NCI-H524 treated with DMSO at 0.1 percent for 48 hours (cell line): ENCODE data around the gene EHD4.

Experiments used
- DNase-seq: peaks from one replicate; lab custom pipeline; 2025; lab: John Stamatoyannopoulos, UW

EHD4 gene

DNA sequence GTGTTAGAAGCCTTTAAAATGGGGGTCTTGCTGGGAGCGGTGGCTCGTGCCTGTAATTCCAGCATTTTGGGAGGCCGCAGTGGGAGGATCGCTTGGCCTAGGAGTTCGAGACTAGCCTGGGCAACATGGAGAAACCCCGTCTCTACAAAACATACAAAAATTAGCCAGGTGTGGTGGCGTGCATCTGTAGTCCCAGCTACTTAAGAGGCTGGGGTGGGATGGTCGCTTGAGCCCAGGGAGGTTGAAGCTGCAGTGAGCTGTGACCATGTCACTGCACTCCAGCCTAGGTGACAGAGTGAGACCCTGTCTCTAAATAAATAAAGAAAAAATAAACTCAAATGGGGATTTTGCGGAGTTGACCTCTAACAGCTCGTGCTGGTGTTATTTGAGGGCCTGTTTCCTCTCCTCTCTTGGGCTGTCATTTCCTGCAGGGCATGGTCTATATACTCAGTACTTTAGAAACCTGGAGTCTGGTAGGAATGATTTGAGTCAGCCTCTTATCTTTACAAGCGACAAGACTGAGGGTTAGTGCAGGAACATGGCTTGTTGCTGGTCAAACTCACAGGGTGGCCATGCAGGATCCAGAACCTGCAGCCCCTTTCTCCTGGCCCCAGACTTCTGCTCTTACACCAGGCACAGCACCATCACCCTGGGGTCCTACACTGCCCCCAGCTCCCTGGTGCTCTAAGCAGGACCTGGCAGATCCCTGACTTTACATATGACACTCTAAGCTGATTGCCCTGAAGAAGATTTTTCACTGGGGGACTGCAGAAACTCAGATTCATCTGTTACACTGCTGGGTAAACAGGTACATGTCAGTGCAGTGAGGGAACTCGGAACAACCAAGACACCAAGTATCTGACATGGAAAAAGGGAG is 15.1 kb downstream of the EHD4 start:
- DNase-seq, result no peak

DNA sequence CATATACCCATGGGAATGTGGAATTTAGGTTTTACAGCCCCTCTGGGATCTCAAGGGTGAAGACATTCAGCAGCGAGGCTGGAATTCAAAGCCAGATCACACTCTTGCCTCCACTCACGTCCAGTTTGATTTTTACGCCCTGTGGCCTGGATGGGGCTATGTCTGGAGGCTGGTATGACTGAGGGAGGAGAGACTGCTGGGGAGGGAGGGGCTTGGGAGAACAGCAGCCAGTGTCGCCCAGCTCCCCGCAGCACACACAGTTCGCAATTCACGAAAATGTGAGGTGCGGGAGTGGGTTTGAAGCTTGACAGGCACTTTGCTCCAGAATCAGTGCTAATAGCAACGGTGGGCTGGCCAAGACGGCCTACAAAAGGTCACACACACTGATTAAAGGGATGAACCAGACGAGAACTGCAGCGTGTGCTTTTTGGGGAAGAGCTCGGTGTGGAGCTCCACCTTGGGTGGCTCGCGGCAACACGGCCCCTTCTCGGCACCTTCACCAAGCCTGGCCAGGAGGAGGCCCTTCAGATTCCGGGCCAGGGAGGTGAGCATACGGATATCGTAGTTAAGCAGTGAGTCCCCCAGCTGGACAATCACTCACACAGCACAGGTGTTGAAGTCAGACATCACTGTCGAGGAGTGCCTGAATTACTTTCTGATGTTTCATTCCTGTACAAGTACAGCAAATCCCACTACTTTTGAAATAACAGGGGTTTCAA is 16.4 kb downstream of the EHD4 start:
- no peak for DNase-seq

DNA sequence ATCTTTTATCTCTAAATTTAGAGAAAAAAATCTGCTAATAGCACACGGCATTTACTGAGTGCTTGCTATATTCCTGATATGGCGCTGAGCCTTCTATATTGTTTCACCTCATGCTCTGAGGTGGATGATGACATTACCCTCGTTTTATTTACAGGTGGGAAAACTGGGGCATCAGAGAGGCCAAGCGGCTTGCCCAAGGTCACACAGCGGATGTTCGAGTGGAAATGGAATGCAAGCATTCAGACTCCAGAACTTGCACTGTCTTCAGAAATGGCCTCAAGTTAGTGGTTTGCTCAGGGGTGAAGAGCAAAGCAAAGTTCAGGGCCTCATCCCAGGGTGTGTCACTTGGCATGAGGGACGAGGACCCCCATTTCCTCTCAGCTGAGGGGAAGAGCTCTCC is 17.3 kb downstream of the EHD4 start:
- DNase-seq, result no peak

GRCh38 chr15:41954036-41954435 is 18.3 kb downstream of the EHD4 start:
- no peak for DNase-seq

GRCh38 chr15:41952013-41952563 is 20.3 kb downstream of the EHD4 start:
- no peak for DNase-seq

GRCh38 chr15:41951571-41951970 is 20.8 kb downstream of the EHD4 start:
- no peak for DNase-seq

GRCh38 chr15:41950489-41950888 is 21.9 kb downstream of the EHD4 start:
- no peak for DNase-seq

GRCh38 chr15:41950127-41950483 is 22.3 kb downstream of the EHD4 start:
- DNase-seq, result no peak

GRCh38 chr15:41949401-41950126 is 22.8 kb downstream of the EHD4 start:
- no peak for DNase-seq

DNA sequence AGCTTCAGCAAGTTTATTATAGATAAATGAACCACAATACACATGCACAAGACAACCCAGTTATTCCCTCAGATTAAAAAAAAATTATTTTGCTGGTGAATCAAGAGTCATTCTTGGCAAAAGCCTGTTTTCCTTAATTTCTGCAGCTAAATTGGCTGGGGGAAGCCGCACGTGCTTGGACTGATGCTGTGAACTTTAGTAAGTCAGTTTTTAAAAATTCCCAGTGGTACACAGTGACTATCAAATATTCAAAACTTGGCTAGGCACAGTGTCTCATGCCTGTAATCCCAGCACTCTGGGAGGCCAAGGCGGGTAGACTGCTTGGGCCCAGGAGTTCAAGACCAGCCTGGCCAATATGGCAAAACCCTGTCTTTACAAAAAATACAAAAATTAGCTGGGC is 23.9 kb downstream of the EHD4 start:
- no peak for DNase-seq

GRCh38 chr15:41946970-41947369 is 25.4 kb downstream of the EHD4 start:
- DNase-seq, result no peak

- no peak for DNase-seq
These were observed 26.6 kb downstream of the EHD4 start for GRCh38 chr15:41945731-41946130.

DNA sequence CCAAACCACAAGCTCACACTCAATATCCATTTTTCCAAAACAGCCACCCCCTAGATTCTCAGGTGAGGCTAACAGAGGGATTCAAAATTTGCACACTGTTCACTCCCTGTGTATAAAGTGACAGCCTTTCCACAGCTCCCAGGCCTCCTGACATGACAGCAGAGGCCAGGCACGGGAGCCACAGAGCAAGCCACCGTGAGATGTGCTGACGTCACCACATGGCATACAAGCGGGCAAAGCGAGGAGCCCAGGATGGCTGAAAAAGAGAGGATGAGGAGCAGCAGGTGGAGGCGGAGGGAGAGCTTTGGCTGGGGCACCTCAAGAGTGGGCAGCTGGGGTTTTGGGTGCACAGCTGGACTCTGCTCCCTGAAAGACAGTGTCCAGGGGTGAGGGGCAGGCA is 27.1 kb downstream of the EHD4 start:
- no peak for DNase-seq

- no peak for DNase-seq
These were observed 27.9 kb downstream of the EHD4 start for GRCh38 chr15:41944313-41944940.

DNA sequence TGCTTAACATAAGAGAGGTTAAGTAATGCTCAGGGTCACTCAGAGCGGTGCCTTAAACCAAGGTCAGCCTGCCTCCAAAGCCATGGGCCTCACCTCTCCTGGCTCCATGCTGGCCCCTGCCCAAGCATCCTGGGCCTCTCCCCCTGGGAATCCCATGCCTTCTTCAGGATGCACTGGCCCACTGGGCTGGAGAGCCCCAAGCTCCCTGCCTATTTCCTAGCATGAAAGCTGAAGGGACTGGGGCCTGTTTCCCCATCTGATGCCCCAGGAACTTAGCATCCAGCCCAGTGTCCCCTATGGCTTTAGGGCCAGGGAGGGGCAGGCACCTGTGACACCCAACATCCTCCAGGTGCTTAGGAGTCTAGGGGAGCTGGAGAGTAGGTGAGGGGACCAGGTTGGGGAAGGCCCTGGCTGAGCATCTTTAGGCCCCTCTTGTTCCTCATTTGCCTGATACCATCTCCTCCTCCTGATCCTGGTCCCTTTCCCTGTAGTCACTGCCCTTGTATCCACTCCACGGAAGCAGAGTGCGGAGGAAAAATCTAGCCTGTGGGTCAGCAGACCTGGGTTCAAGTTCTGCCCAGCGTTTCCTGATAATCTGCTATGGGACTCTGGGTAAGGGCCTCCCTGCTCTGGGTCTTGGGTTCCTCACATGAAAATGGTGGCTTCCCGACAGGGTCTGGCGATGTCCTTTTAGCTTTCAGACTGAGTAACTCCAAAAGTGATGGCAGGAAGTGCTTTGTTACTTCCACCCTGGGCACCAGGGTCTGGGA is 28.6 kb downstream of the EHD4 start:
- no peak for DNase-seq

- DNase-seq, result no peak
These were observed 29.5 kb downstream of the EHD4 start for GRCh38 chr15:41942886-41943285.

DNA sequence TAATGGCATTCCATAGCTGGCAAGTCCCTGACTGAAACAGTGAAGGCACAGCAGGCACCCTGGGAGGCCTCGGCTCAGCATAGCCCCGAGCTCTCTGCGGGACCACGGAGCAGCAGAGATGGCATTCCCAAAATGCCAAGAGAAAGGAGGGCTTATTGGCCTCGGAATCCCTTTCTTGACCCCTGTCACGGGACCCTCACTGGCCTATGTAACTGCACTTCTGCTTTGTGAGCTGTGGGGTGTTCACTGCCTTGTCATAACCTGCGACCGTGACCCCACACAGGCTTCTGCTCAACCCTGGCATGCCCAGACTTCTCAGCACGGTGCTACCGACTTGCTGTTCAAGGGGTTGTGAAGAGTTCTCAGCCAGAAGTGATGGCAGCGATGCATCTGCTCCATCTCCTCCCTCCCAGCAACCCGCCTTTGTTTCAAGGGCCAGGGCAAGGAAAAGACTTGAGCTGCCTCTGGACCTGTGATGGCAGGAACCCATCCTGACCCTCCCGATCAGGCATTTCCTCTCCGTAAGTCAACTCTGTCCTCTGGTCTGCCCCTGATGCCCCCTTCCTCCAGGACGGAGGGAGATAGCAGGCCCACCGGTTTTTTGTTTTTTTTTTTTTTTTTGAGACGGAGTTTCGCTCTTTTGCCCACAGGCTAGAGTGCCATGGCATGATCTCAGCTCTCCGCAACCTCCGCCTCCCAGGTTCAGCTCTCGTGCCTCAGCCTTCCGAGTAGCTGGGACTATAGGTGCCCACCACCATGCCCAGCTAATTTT is 30.5 kb downstream of the EHD4 start:
- no peak for DNase-seq

DNA sequence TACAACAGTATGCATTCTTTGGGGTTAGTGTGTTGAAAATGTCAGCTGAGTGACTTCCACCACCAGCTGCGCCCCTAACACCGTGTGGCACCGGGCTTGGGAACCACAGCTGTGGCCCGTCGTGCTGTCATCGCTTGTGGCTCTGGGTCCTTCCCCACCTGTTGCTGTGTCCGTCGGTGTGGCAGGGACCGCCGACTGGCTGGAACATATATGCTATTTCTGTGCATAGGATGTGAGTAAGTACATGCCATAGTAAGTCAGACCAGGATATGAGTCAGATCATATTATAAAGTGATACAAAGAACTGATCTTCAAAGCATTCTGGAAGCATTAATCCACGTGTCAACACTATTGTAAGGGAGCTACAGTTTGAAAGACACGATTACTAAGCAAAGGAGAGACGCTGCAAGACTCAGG is 31.9 kb downstream of the EHD4 start:
- no peak for DNase-seq

GRCh38 chr15:41939986-41940385 is 32.4 kb downstream of the EHD4 start:
- DNase-seq, result no peak

DNA sequence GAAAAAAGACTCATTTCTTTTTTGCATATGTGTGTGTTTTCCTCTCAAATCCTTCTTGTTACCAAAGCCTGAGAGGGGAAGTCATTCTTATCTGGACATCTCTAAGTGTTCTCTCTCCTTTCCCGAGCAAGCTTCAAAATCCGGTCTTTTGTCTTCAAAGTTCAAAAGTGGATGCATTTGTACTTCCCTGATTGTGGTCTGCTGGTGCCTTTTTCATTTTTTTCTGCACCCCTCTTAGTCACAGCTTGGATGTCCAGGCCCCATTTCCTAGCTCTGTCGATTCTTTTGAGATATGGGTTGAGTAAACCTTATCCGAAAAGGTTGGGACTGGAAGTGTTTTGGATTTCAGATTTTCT is 34.8 kb downstream of the EHD4 start:
- DNase-seq, result no peak
